HUES6 (cell line): ENCODE measurements around the gene LYZL6.
"Not testable (repeated sequence)": the region's sequence is repeated elsewhere in the genome, so short reads cannot be mapped to it uniquely, and the experiment has no call there.

ENCODE experiments used
- H3K27ac ChIP-seq: 2 replicates; pipeline ENCODE4 v1.7.0; 2013; ENCODE audit warnings: low read depth, mild to moderate bottlenecking, low read length, inconsistent platforms
- H3K27me3 ChIP-seq: 2 replicates; pipeline ENCODE4 v1.6.1; 2013; ENCODE audit warnings: low read length; ENCODE audit not compliant: control insufficient read depth, insufficient read depth
- H3K36me3 ChIP-seq: 2 replicates; pipeline ENCODE4 v1.6.1; 2013; ENCODE audit warnings: low read length; ENCODE audit not compliant: control insufficient read depth, insufficient read depth
- H3K4me1 ChIP-seq: 2 replicates; pipeline ENCODE4 v1.6.1; 2013; ENCODE audit warnings: low read length; ENCODE audit not compliant: control insufficient read depth, insufficient read depth
- H3K4me3 ChIP-seq: 2 replicates; pipeline ENCODE4 v1.5.1; 2013; ENCODE audit warnings: low read depth, low read length
- H3K9ac ChIP-seq: one replicate; pipeline ENCODE4 v1.6.1; 2013; ENCODE audit warnings: mild to moderate bottlenecking, low read length
- H3K9me3 ChIP-seq: 2 replicates; pipeline ENCODE4 v1.6.1; 2013; ENCODE audit warnings: low read depth, low read length; ENCODE audit not compliant: control insufficient read depth, insufficient read depth

The LYZL6 gene

GRCh38 chr17:35907691-35908090, 35.8 kb downstream of the LYZL6 start:
- Histone ChIP-seq H3K9me3 (peaks cover 7% of the 10 kb centered on the region; the same call in 1 of the 2 replicates), H3K36me3 (no peaks in the 10 kb centered on the region), H3K27ac (no peak overlapping the region), H3K4me3 (no peak overlapping the region), H3K9ac (no peak overlapping the region), H3K27me3 (no peaks in the 10 kb centered on the region), H3K4me1 (no peaks in the 10 kb centered on the region)

GRCh38 chr17:35906926-35907637, 36.4 kb downstream of the LYZL6 start:
- no peak overlapping the region for H3K9ac ChIP-seq
- H3K36me3 ChIP-seq = no peaks in the 10 kb centered on the region
- H3K4me1 ChIP-seq = no peaks in the 10 kb centered on the region

GRCh38 chr17:35906191-35906925, 37.2 kb downstream of the LYZL6 start:
- Histone ChIP-seq H3K9me3 (peaks cover 7% of the 10 kb centered on the region; the same call in 1 of the 2 replicates), H3K9ac (no peak overlapping the region), H3K4me1 (no peaks in the 10 kb centered on the region), H3K36me3 (no peaks in the 10 kb centered on the region), H3K27ac (no peak overlapping the region), H3K27me3 (no peaks in the 10 kb centered on the region), H3K4me3 (no peak overlapping the region)

More at GRCh38 chr17:35906926-35907637, 36.4 kb downstream of the LYZL6 start:
- peaks cover 7% of the 10 kb centered on the region; the same call in 1 of the 2 replicates for H3K9me3 ChIP-seq
- no peak overlapping the region for H3K27ac ChIP-seq
- no peak overlapping the region for H3K4me3 ChIP-seq
- no peaks in the 10 kb centered on the region for H3K27me3 ChIP-seq

GRCh38 chr17:35903451-35903850, 40.1 kb downstream of the LYZL6 start:
- no peak overlapping the region for H3K9ac ChIP-seq
- H3K9me3 ChIP-seq = no peaks in the 10 kb centered on the region
- no peak overlapping the region for H3K4me3 ChIP-seq

DNA sequence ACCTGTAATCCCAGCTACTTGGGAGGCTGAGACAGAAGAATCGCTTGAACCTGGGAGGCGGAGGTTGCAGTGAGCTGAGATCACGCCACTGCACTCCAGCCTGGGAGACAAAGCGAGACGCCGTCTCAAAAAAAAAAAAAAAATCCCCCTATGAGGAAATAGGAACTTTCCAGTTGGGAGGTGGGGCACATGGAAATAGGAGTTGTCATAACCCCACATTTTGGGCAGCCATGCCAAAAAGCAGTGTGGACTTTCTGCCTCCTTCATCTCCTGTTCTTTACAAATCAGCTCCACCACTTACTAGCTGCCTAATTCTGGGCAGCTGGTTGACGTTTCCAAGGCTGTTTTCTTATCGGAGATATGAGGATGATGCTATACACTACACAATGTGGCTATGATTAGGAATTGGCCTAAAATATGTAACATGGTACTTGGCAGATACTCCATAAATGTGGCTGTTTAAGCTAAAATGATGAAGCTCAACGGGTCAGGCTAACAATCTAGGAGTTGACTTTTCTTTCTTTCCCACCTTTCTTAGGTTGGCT, 41.8 kb downstream of the LYZL6 start:
- Histone ChIP-seq H3K27me3 (no peaks in the 10 kb centered on the region), H3K4me1 (no peaks in the 10 kb centered on the region), H3K4me3 (no peak overlapping the region), H3K36me3 (no peaks in the 10 kb centered on the region), H3K27ac (no peak overlapping the region), H3K9me3 (no peaks in the 10 kb centered on the region), H3K9ac (no peak overlapping the region)

More at GRCh38 chr17:35903451-35903850, 40.1 kb downstream of the LYZL6 start:
- Histone ChIP-seq H3K36me3 (no peaks in the 10 kb centered on the region), H3K4me1 (no peaks in the 10 kb centered on the region), H3K27ac (no peak overlapping the region), H3K27me3 (no peaks in the 10 kb centered on the region)

DNA sequence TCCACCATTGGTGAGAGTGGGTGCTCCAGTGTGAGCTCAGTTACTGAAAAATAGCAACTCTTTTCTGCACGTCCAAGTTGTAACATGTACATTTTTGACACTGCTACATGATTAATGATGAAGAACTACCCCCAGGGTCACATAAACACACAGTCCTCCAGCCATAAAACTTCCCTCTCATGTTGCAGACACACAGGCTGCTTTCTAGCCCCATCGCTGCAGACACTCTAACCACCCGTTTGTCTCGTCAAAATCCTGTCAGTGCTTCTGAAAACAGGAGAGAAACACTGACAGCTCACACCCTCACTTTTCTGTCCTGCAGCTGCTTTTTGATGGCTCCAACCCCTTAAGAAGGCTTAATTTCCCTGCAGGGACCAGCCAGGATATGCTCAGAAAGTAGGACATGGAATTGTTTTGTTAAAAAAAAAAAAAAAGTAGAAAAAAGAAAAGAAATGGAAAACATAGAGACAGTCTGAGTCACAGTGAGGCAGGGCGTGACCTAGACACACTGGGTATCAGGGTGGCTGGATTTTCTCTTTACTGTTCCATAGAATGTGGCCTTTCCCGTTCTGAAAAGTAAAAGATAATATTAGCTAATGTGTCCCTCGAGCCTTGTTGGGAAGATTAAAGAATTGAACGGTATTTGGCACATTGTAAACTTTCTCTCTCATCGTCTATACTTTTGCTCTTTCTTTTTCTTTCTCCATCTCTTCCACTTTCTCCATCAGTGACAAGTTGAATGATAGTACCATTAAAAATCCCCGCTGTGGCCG, 42.6 kb downstream of the LYZL6 start:
- Histone ChIP-seq H3K4me1 (no peaks in the 10 kb centered on the region), H3K4me3 (no peak overlapping the region), H3K27ac (no peak overlapping the region)

GRCh38 chr17:35900280-35900679, 43.2 kb downstream of the LYZL6 start:
- H3K27me3 ChIP-seq = no peaks in the 10 kb centered on the region
- no peaks in the 10 kb centered on the region for H3K4me1 ChIP-seq
- H3K4me3 ChIP-seq = no peak overlapping the region
- no peak overlapping the region for H3K27ac ChIP-seq
- no peaks in the 10 kb centered on the region for H3K36me3 ChIP-seq
- no peaks in the 10 kb centered on the region for H3K9me3 ChIP-seq
- H3K9ac ChIP-seq = no peak overlapping the region

More for the DNA sequence above, 42.6 kb downstream of the LYZL6 start:
- Histone ChIP-seq H3K9me3 (no peaks in the 10 kb centered on the region), H3K27me3 (no peaks in the 10 kb centered on the region), H3K9ac (no peak overlapping the region), H3K36me3 (no peaks in the 10 kb centered on the region)

DNA sequence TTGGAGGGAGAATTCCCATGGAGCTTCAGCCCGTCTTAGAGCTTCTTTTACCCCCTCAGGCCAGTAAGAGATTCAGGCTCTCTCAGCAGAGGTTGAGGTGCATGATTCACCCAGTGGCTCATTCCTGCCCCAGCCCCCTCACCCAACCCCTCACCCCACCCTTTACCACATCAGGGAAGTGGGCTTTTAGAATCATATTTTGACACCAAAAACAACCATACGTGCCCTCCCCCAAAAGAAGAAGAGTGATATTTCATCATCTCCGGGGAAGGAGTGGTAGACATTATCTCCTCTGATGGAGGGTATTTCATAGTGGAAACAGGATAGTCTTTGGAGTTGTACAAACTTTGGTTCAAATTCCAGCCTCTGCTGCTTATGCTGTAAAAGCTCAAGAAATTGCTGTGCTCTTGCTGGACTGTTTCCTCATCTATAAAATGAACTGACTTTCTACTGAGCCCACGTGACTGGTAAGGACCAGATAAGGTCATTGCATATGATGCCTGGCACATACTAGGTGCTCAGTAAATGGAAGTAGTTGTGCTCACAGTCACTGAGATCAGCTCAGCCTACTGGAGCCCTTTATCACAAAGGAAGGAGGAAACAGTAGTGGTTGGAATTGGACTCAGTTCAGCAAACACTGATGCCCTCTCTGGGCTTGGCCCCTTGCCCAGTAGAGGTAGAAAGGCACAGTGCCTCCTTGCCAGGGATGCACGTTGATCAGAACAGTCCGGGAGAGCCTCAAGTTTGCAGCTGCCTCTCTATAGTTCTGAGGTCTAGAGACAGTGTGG, 45.0 kb downstream of the LYZL6 start:
- Histone ChIP-seq H3K27me3 (no peaks in the 10 kb centered on the region), H3K4me1 (no peaks in the 10 kb centered on the region), H3K27ac (no peak overlapping the region), H3K36me3 (no peaks in the 10 kb centered on the region), H3K9me3 (no peaks in the 10 kb centered on the region), H3K4me3 (no peak overlapping the region), H3K9ac (no peak overlapping the region)

DNA sequence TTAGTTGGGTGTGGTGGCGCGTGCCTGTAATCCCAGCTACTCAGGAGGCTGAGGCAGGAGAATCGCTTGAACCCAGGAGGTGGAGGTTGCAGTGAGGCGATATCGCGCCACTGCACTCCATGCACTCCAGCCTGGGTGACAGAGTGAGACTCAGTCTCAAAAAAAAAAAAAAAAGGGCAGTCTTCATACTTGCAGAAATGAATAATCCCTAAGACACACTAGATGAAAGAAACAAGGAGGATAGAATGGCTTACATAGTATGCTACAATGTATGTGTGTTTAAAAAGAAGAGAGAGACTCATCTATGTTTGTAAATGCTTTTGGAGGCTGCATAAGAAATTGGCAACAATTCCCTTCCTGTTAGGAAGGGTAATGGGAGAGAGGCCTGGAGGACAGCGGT, 45.7 kb downstream of the LYZL6 start:
- H3K9me3 ChIP-seq, H3K27ac ChIP-seq, H3K36me3 ChIP-seq, H3K27me3 ChIP-seq, H3K4me1 ChIP-seq, H3K9ac ChIP-seq, H3K4me3 ChIP-seq: not testable (repeated sequence)
